Esophagus muscularis mucosa (tissue), 4 donors: ENCODE results near the gene PAQR7.

Source experiments
- EP300 ChIP-seq: sonication (generic); formaldehyde crosslinking; IDR thresholded peaks from one replicate; pipeline ENCODE4 v1.6.1; 2017; ENCODE audit warnings: antibody characterized with exemption
- POLR2A ChIP-seq: fragments of 450-650 bp; IDR thresholded peaks from one replicate; pipeline ENCODE4 v1.6.1; 2017; ENCODE audit warnings: antibody characterized with exemption, moderate library complexity, mild to moderate bottlenecking, low read depth
- POLR2AphosphoS5 ChIP-seq, 2 donors: sonication (generic); formaldehyde crosslinking; IDR thresholded peaks; one replicate each; pipeline ENCODE4 v1.6.1; 2017; ENCODE audit warnings: antibody characterized with exemption in 2 of 2
- TF ChIP-seq, protein P1 (sequence below), 3 experiments: fragments of 200-600 bp in 2 of 3; fragments of 450-650 bp in 1 of 3; sonication (generic) in 2 of 3; IDR thresholded peaks; one replicate each; pipeline ENCODE4 v1.5.1; 2017 to 2019; ENCODE audit warnings: antibody characterized with exemption in 3 of 3, mild to moderate bottlenecking in 2 of 3, moderate library complexity in 1 of 3

DNA sequence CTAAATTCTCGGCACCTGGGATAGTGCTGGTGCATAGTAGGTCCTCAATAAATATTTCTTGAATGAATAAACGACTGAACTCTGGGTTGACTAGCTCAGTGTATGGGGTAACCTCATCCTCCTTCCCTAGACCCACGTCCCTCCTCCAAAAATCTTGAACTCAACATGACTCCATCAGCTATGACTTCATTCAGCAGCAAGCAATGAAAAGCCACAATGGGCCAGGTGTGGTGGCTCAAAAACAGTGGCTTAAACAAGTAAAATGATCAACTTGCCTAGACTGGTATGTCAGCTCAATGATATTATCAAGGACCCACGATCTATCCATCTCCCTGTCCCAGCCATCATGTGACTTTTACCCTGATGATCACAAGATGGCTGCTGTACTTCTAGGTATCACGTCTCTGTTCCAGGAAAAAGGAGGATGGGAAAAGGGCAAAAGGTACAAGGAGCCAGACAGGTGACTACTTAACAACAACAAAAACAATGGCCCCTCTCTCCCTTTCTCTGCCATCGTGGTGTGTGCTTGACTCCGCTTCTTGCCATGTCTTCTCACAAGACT is 13.0 kb upstream of the PAQR7 start:
- TF ChIP-seq, protein P1, sequence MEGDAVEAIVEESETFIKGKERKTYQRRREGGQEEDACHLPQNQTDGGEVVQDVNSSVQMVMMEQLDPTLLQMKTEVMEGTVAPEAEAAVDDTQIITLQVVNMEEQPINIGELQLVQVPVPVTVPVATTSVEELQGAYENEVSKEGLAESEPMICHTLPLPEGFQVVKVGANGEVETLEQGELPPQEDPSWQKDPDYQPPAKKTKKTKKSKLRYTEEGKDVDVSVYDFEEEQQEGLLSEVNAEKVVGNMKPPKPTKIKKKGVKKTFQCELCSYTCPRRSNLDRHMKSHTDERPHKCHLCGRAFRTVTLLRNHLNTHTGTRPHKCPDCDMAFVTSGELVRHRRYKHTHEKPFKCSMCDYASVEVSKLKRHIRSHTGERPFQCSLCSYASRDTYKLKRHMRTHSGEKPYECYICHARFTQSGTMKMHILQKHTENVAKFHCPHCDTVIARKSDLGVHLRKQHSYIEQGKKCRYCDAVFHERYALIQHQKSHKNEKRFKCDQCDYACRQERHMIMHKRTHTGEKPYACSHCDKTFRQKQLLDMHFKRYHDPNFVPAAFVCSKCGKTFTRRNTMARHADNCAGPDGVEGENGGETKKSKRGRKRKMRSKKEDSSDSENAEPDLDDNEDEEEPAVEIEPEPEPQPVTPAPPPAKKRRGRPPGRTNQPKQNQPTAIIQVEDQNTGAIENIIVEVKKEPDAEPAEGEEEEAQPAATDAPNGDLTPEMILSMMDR (IDR thresholded peaks at IDR 0.05), result no peak
- TF ChIP-seq POLR2AphosphoS5 (IDR thresholded peaks at IDR 0.05) (no peak), EP300 (no peak), POLR2A (no peak)
